ENCODE measurements around the gene FNDC3B. TPM values are rescaled to one million over a fixed set of nuclear protein-coding genes. Genes with fewer than 3 reads are reported as not detected.

Gene FNDC3B
- total and polyA plus RNA-seq, 2 donors (not counting 1 experiment from before 2014, with no cell fraction given): 1.2 to 9.2 TPM

DNA sequence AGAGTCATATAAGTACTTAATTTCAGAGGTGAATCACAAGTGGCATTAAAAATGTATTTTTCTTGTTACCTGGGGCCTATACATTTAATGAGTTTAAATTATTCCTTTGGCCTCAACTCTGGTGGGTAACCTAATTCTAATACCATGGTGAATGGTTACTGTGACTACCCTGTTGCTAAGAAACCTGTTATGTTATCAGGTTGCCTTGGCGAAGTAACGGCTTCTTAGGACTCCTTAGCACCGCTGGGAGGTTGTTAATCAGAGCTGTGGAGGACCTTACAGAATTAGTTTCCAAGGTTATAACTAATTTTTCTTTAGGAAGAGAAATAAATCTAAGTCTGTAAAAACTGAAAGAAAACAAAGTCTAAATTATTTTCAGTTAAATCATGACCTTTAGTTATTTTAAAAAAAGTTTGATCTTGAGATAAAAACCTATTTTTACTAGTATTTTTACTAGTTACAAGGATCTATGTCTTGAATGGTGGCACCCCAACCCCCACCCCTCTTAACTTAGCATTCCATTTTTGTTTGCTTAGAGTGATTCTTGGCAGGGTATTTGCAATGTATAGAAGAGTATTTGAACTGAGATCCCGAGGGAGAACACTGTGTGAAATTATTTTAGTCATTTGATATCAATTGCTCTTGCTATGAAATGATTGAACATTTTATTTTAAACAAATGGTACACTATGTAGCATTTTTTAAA lies 155.5 kb downstream of the FNDC3B start:
- H3K27ac Mint-ChIP-seq: no peak overlapping the region
- peaks cover 3% of the 10 kb centered on the region for H3K27me3 Mint-ChIP-seq
- Histone ChIP-seq H3K9ac (ENCODE audit: low read length) (no peak overlapping the region), H4K20me1 (ENCODE audit: control insufficient read depth, insufficient read depth, low read length, poor library complexity, severe bottlenecking) (no peaks in the 10 kb centered on the region), H2AFZ (ENCODE audit: insufficient read depth, low read depth, low read length, poor library complexity, severe bottlenecking) (no peak overlapping the region), H3K4me1 (ENCODE audit: control insufficient read depth in 2 of 2, insufficient read depth in 2 of 2, low read length in 2 of 2) (no peaks in the 10 kb centered on the region), H3K9me3 (ENCODE audit: control extremely low read depth in 1 of 3, control insufficient read depth in 2 of 3, insufficient read depth in 1 of 3, low read length in 2 of 3) (no peaks in the 10 kb centered on the region), H3K4me3 (ENCODE audit: control extremely low read depth in 1 of 5, extremely low read depth in 1 of 5, insufficient read depth in 1 of 5, low read depth in 2 of 5, low read length in 4 of 5) (no peak overlapping the region), H3K27me3 (replicated peaks in 1 of 4; ENCODE audit: control extremely low read depth in 1 of 4, control insufficient read depth in 3 of 4, insufficient read depth in 4 of 4, low read length in 3 of 4) (no peaks in the 10 kb centered on the region), H3K79me2 (ENCODE audit: control insufficient read depth, insufficient read depth, low read length) (no peaks in the 10 kb centered on the region), H3K27ac (ENCODE audit: low read length in 2 of 2) (no peak overlapping the region), H3K36me3 (replicated peaks in 1 of 2; ENCODE audit: control extremely low read depth in 1 of 2, control insufficient read depth in 1 of 2, extremely low read depth in 1 of 2, insufficient read depth in 2 of 2, low read length in 1 of 2) (no peaks in the 10 kb centered on the region), H3K4me2 (replicated peaks; ENCODE audit: low read depth, low read length, poor library complexity, severe bottlenecking) (no peak overlapping the region)
- no CpG with 5 or more reads among the region's 4 CpGs for WGBS (ENCODE audit: insufficient coverage)
- H3K4me3 Mint-ChIP-seq: no peak overlapping the region
- no peak for TF ChIP-seq EZH2 (IDR thresholded peaks at IDR 0.05; ENCODE audit: borderline replicate concordance, insufficient read depth, low read depth, low read length, poor library complexity, severe bottlenecking)
- TF ChIP-seq CTCF (IDR thresholded peaks at IDR 0.05): no peak
- no peak for DNase-seq
- no peaks in the 10 kb centered on the region for H3K9me3 Mint-ChIP-seq (ENCODE audit: insufficient read depth)
- no peak for ATAC-seq (ENCODE audit: low read depth)
- H3K4me1 Mint-ChIP-seq: no peaks in the 10 kb centered on the region
- ChIA-PET CTCF (no interaction called here), POLR2A (no interaction called here)
- intact Hi-C loops (cut with micrococcal nuclease): no loop called here

- Histone ChIP-seq H3K4me1 (ENCODE audit: control insufficient read depth in 2 of 2, insufficient read depth in 2 of 2, low read length in 2 of 2) (no peaks in the 10 kb centered on the region), H3K36me3 (replicated peaks in 1 of 2; ENCODE audit: control extremely low read depth in 1 of 2, control insufficient read depth in 1 of 2, extremely low read depth in 1 of 2, insufficient read depth in 2 of 2, low read length in 1 of 2) (no peaks in the 10 kb centered on the region), H3K9ac (ENCODE audit: low read length) (no peak overlapping the region), H3K79me2 (ENCODE audit: control insufficient read depth, insufficient read depth, low read length) (no peaks in the 10 kb centered on the region), H3K9me3 (ENCODE audit: control extremely low read depth in 1 of 3, control insufficient read depth in 2 of 3, insufficient read depth in 1 of 3, low read length in 2 of 3) (no peaks in the 10 kb centered on the region), H3K27me3 (replicated peaks in 1 of 4; ENCODE audit: control extremely low read depth in 1 of 4, control insufficient read depth in 3 of 4, insufficient read depth in 4 of 4, low read length in 3 of 4) (no peaks in the 10 kb centered on the region), H2AFZ (ENCODE audit: insufficient read depth, low read depth, low read length, poor library complexity, severe bottlenecking) (no peak overlapping the region), H3K4me2 (replicated peaks; ENCODE audit: low read depth, low read length, poor library complexity, severe bottlenecking) (no peak overlapping the region), H4K20me1 (ENCODE audit: control insufficient read depth, insufficient read depth, low read length, poor library complexity, severe bottlenecking) (no peaks in the 10 kb centered on the region), H3K4me3 (ENCODE audit: control extremely low read depth in 1 of 5, extremely low read depth in 1 of 5, insufficient read depth in 1 of 5, low read depth in 2 of 5, low read length in 4 of 5) (no peak overlapping the region), H3K27ac (ENCODE audit: low read length in 2 of 2) (no peak overlapping the region)
- intact Hi-C loops (cut with micrococcal nuclease): no loop called here
- TF ChIP-seq CTCF (IDR thresholded peaks at IDR 0.05) (no peak), EZH2 (IDR thresholded peaks at IDR 0.05; ENCODE audit: borderline replicate concordance, insufficient read depth, low read depth, low read length, poor library complexity, severe bottlenecking) (no peak)
- no peak for ATAC-seq (ENCODE audit: low read depth)
- ChIA-PET CTCF (no interaction called here), POLR2A (no interaction called here)
- H3K9me3 Mint-ChIP-seq (ENCODE audit: insufficient read depth): no peaks in the 10 kb centered on the region
- DNase-seq: no peak
- H3K27me3 Mint-ChIP-seq: peaks cover 3% of the 10 kb centered on the region
- WGBS (ENCODE audit: insufficient coverage): no CpG with 5 or more reads among the region's 1 CpG
- no peaks in the 10 kb centered on the region for H3K4me1 Mint-ChIP-seq
- H3K27ac Mint-ChIP-seq: no peak overlapping the region
- H3K4me3 Mint-ChIP-seq: no peak overlapping the region
These were observed 156.0 kb downstream of the FNDC3B start for GRCh38 chr3:172195407-172195754.

Measured in B cell (primary cell).